Activated gamma-delta T cell treated with Interleukin-2 at 50 U/mL for 16 hours (primary cell): ENCODE results near the gene GTF2IRD1.
A peak's percentile ranks its signal among the peaks of the same experiment; 100 is the strongest.
"Not testable (repeated sequence)": the region's sequence is repeated elsewhere in the genome, so short reads cannot be mapped to it uniquely, and the experiment has no call there.

Experiments
- DNase-seq: peaks from one replicate; pipeline ENCODE4 v3.0.0-alpha.2; 2020

GTF2IRD1 gene

GRCh38 chr7:74437291-74437571 lies 16.5 kb upstream of the GTF2IRD1 start:
- DNase-seq, result not testable (repeated sequence)

- DNase-seq, result no peak
These were observed 15.4 kb upstream of the GTF2IRD1 start for GRCh38 chr7:74438327-74438726.

- no peak for DNase-seq
These were observed 14.2 kb upstream of the GTF2IRD1 start for GRCh38 chr7:74439541-74439940.

GRCh38 chr7:74440143-74440542 lies 13.6 kb upstream of the GTF2IRD1 start:
- DNase-seq, result not testable (repeated sequence)

GRCh38 chr7:74441801-74442200 lies 11.9 kb upstream of the GTF2IRD1 start:
- no peak for DNase-seq

GRCh38 chr7:74443543-74444247 lies 10.0 kb upstream of the GTF2IRD1 start:
- no peak for DNase-seq

- DNase-seq, result no peak
These were observed 4.6 kb upstream of the GTF2IRD1 start for GRCh38 chr7:74449144-74449543.

GRCh38 chr7:74449809-74450397 lies 3.8 kb upstream of the GTF2IRD1 start:
- peak; percentile 68 for DNase-seq

GRCh38 chr7:74452748-74453321 lies 871 bp upstream of the GTF2IRD1 start:
- DNase-seq, result no peak

- no peak for DNase-seq
These were observed 567 bp downstream of the GTF2IRD1 start for GRCh38 chr7:74454021-74454924.

GRCh38 chr7:74454925-74455288 lies 1.2 kb downstream of the GTF2IRD1 start:
- DNase-seq, result no peak

GRCh38 chr7:74455291-74455804 lies 1.6 kb downstream of the GTF2IRD1 start:
- no peak for DNase-seq

- no peak for DNase-seq
These were observed 2.2 kb downstream of the GTF2IRD1 start for GRCh38 chr7:74455928-74456327.

- no peak for DNase-seq
These were observed 3.3 kb downstream of the GTF2IRD1 start for GRCh38 chr7:74457007-74457406.

GRCh38 chr7:74461970-74462706 lies 8.4 kb downstream of the GTF2IRD1 start:
- DNase-seq, result no peak

- DNase-seq, result no peak
These were observed 9.0 kb downstream of the GTF2IRD1 start for GRCh38 chr7:74462707-74463100.

GRCh38 chr7:74464931-74465886 lies 11.5 kb downstream of the GTF2IRD1 start:
- no peak for DNase-seq

GRCh38 chr7:74466196-74466813 lies 12.6 kb downstream of the GTF2IRD1 start:
- DNase-seq, result no peak

GRCh38 chr7:74467876-74468275 lies 14.2 kb downstream of the GTF2IRD1 start:
- DNase-seq, result no peak

GRCh38 chr7:74470504-74470903 lies 16.8 kb downstream of the GTF2IRD1 start:
- DNase-seq, result no peak

- DNase-seq, result no peak
These were observed 19.4 kb downstream of the GTF2IRD1 start for GRCh38 chr7:74473116-74473515.
